GM23338 (cell line): Measurements from ENCODE around the gene OTOP2. TPM values are rescaled to one million over a fixed set of nuclear protein-coding genes. Genes with fewer than 3 reads are reported as not detected.

Experiments
- ATAC-seq: fragments of 200-7000 bp; cut with Tn5 transposase; 3 replicates; pipeline ENCODE4 v1.9.1; 2020
- DNase-seq: peaks from one replicate; pipeline ENCODE4 v3.0.0-alpha.2; 2015; ENCODE audit warnings: low spot score
- H2AFZ ChIP-seq: fragments of 200-600 bp; sonication (generic); 2 replicates; pipeline ENCODE4 v1.8.0; 2016; ENCODE audit warnings: antibody characterized with exemption, mild to moderate bottlenecking, moderate library complexity
- H3F3A ChIP-seq: fragments of 200-600 bp; sonication (generic); replicated peaks from 2 replicates; pipeline ENCODE4 v1.8.0; 2017; ENCODE audit warnings: antibody characterized with exemption, mixed run types, low read depth
- H3K27ac ChIP-seq: fragments of 200-600 bp; sonication (generic); 2 replicates; pipeline ENCODE4 v1.6.1; 2016; ENCODE audit warnings: low read depth
- H3K27me3 ChIP-seq: fragments of 200-600 bp; sonication (generic); 2 replicates; pipeline ENCODE4 v1.8.0; 2016; ENCODE audit warnings: mild to moderate bottlenecking, mixed run types, moderate library complexity; ENCODE audit not compliant: insufficient read depth
- H3K36me3 ChIP-seq: fragments of 200-600 bp; sonication (generic); 2 replicates; pipeline ENCODE4 v1.8.0; 2016; ENCODE audit warnings: mild to moderate bottlenecking; ENCODE audit not compliant: insufficient read depth
- H3K4me1 ChIP-seq: fragments of 200-600 bp; sonication (generic); 2 replicates; pipeline ENCODE4 v1.8.0; 2016; ENCODE audit warnings: mild to moderate bottlenecking, moderate library complexity; ENCODE audit not compliant: insufficient read depth
- H3K4me2 ChIP-seq: fragments of 200-600 bp; sonication (generic); 2 replicates; pipeline ENCODE4 v1.7.1; 2017; ENCODE audit warnings: mixed run types
- H3K4me3 ChIP-seq: fragments of 200-600 bp; sonication (generic); 2 replicates; pipeline ENCODE4 v1.6.1; 2016; ENCODE audit warnings: mixed run types
- H3K79me2 ChIP-seq: fragments of 200-600 bp; sonication (generic); replicated peaks from 2 replicates; pipeline ENCODE4 v1.8.0; 2017; ENCODE audit warnings: mild to moderate bottlenecking; ENCODE audit not compliant: insufficient read depth
- H3K9me2 ChIP-seq: fragments of 200-600 bp; sonication (generic); 2 replicates; pipeline ENCODE4 v1.8.0; 2017; ENCODE audit not compliant: insufficient read depth
- H4K20me1 ChIP-seq: fragments of 200-600 bp; sonication (generic); replicated peaks from 2 replicates; pipeline ENCODE4 v1.8.0; 2017; ENCODE audit warnings: mild to moderate bottlenecking; ENCODE audit not compliant: insufficient read depth
- H3K27ac Mint-ChIP-seq: 2 replicates; pipeline ENCODE4 v1.8.0; 2020; ENCODE audit warnings: inconsistent platforms, mild to moderate bottlenecking, moderate library complexity, mixed read lengths
- H3K27me3 Mint-ChIP-seq: 3 replicates; pipeline ENCODE4 v1.8.0; 2022; ENCODE audit warnings: low read depth, mild to moderate bottlenecking, moderate library complexity, mixed read lengths, inconsistent platforms; ENCODE audit not compliant: insufficient read depth, poor library complexity
- H3K36me3 Mint-ChIP-seq: 3 replicates; pipeline ENCODE4 v1.8.0; 2021; ENCODE audit warnings: low read depth, mild to moderate bottlenecking, inconsistent platforms, moderate library complexity, mixed read lengths
- H3K4me1 Mint-ChIP-seq: 3 replicates; pipeline ENCODE4 v1.8.0; 2020; ENCODE audit warnings: mild to moderate bottlenecking, inconsistent platforms, mixed read lengths
- H3K4me3 Mint-ChIP-seq: 3 replicates; pipeline ENCODE4 v1.8.0; 2021; ENCODE audit warnings: moderate library complexity, mild to moderate bottlenecking, inconsistent platforms, mixed read lengths
- H3K9me3 Mint-ChIP-seq: 3 replicates; pipeline ENCODE4 v1.8.0; 2020; ENCODE audit warnings: moderate library complexity, mild to moderate bottlenecking, inconsistent platforms, mixed read lengths
- EZH2 ChIP-seq: fragments of 200-600 bp; sonication (generic); IDR thresholded peaks from one replicate; pipeline ENCODE4 v1.8.0; 2017; ENCODE audit warnings: antibody characterized with exemption, mild to moderate bottlenecking, low read depth; ENCODE audit not compliant: unreplicated experiment
- EZH2phosphoT487 ChIP-seq: fragments of 200-600 bp; sonication (generic); IDR thresholded peaks from one replicate; pipeline ENCODE4 v1.8.1; 2018; ENCODE audit warnings: antibody characterized with exemption; ENCODE audit not compliant: unreplicated experiment
- POLR2AphosphoS5 ChIP-seq: IDR thresholded peaks from 2 replicates; pipeline ENCODE4 v1.6.1; 2016; ENCODE audit warnings: antibody characterized with exemption, low read depth
- STAT1 ChIP-seq: IDR thresholded peaks from one replicate; pipeline ENCODE4 v1.6.1; 2016; ENCODE audit warnings: antibody characterized with exemption; ENCODE audit not compliant: unreplicated experiment
- ZNF114 ChIP-seq: fragments of 250-450 bp; sonication (Bioruptor Pico); IDR thresholded peaks from 2 replicates; pipeline ENCODE4 v1.5.0; 2020; ENCODE audit warnings: mild to moderate bottlenecking, moderate library complexity
- polyA plus RNA-seq: library from polyadenylated mRNA; unstranded; fragments of >200 nt; fragmentation: Nextera tagmentation; extraction: Ambion mirVana; gene quantifications from 2 replicates; pipeline ENCODE4 v1.2.1, GENCODE V29; 2016
- total RNA-seq: library from RNA; depleted of rRNA; stranded (reverse); fragments of >200 nt; shearing (Covaris generic); gene quantifications from 2 replicates; pipeline ENCODE4 v1.2.3, GENCODE V29; 2014
- TF ChIP-seq, protein P1 (sequence below): fragments of 250-450 bp; sonication (Bioruptor Pico); IDR thresholded peaks from 2 replicates; pipeline ENCODE4 v1.5.0; 2020; ENCODE audit warnings: mild to moderate bottlenecking, moderate library complexity
- TF ChIP-seq, protein P2 (sequence below): IDR thresholded peaks from one replicate; pipeline ENCODE4 v1.6.1; 2018; ENCODE audit warnings: antibody characterized with exemption; ENCODE audit not compliant: unreplicated experiment

Gene OTOP2
- total and polyA plus RNA-seq, 2 experiments from 2014 or later, result not detected

DNA sequence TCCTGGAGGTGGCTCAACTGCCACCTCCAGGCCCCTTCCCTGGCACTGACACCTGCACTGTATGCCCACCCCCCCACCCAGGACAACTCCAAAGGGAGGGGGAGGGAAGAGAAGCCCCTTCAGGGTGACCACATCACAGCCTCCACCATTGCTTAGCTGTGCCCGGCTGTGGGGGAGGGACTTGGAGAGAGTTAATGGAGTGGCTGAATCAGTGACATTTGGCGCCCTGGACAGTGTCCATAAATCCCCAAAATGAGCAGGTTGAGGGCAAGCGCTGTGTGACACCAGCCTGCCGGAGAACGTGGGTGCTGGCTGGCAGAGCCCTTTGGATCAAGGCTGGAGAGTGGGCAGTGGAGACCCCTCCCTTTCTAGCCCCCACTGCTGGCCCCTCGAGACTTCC is 1.9 kb upstream of the OTOP2 start:
- H3K4me1 ChIP-seq, result peaks cover 16% of the 10 kb centered on the region
- H3K27ac ChIP-seq, result no peak overlapping the region
- no peaks in the 10 kb centered on the region for H3K36me3 ChIP-seq
- H3K4me3 Mint-ChIP-seq, result peak overlapping the region; percentile 66
- peaks cover 55% of the 10 kb centered on the region for H3K27me3 Mint-ChIP-seq
- H3F3A ChIP-seq, result no peaks in the 10 kb centered on the region
- no peak overlapping the region for H3K4me3 ChIP-seq
- no peak for ATAC-seq
- no peaks in the 10 kb centered on the region for H3K9me3 Mint-ChIP-seq
- no peaks in the 10 kb centered on the region for H4K20me1 ChIP-seq
- no peaks in the 10 kb centered on the region for H3K36me3 Mint-ChIP-seq
- no peak overlapping the region for H3K4me2 ChIP-seq
- H3K27ac Mint-ChIP-seq, result no peak overlapping the region
- no peak for DNase-seq
- H2AFZ ChIP-seq, result no peak overlapping the region
- no peaks in the 10 kb centered on the region for H3K9me2 ChIP-seq
- H3K79me2 ChIP-seq, result no peaks in the 10 kb centered on the region
- TF ChIP-seq, protein P1, sequence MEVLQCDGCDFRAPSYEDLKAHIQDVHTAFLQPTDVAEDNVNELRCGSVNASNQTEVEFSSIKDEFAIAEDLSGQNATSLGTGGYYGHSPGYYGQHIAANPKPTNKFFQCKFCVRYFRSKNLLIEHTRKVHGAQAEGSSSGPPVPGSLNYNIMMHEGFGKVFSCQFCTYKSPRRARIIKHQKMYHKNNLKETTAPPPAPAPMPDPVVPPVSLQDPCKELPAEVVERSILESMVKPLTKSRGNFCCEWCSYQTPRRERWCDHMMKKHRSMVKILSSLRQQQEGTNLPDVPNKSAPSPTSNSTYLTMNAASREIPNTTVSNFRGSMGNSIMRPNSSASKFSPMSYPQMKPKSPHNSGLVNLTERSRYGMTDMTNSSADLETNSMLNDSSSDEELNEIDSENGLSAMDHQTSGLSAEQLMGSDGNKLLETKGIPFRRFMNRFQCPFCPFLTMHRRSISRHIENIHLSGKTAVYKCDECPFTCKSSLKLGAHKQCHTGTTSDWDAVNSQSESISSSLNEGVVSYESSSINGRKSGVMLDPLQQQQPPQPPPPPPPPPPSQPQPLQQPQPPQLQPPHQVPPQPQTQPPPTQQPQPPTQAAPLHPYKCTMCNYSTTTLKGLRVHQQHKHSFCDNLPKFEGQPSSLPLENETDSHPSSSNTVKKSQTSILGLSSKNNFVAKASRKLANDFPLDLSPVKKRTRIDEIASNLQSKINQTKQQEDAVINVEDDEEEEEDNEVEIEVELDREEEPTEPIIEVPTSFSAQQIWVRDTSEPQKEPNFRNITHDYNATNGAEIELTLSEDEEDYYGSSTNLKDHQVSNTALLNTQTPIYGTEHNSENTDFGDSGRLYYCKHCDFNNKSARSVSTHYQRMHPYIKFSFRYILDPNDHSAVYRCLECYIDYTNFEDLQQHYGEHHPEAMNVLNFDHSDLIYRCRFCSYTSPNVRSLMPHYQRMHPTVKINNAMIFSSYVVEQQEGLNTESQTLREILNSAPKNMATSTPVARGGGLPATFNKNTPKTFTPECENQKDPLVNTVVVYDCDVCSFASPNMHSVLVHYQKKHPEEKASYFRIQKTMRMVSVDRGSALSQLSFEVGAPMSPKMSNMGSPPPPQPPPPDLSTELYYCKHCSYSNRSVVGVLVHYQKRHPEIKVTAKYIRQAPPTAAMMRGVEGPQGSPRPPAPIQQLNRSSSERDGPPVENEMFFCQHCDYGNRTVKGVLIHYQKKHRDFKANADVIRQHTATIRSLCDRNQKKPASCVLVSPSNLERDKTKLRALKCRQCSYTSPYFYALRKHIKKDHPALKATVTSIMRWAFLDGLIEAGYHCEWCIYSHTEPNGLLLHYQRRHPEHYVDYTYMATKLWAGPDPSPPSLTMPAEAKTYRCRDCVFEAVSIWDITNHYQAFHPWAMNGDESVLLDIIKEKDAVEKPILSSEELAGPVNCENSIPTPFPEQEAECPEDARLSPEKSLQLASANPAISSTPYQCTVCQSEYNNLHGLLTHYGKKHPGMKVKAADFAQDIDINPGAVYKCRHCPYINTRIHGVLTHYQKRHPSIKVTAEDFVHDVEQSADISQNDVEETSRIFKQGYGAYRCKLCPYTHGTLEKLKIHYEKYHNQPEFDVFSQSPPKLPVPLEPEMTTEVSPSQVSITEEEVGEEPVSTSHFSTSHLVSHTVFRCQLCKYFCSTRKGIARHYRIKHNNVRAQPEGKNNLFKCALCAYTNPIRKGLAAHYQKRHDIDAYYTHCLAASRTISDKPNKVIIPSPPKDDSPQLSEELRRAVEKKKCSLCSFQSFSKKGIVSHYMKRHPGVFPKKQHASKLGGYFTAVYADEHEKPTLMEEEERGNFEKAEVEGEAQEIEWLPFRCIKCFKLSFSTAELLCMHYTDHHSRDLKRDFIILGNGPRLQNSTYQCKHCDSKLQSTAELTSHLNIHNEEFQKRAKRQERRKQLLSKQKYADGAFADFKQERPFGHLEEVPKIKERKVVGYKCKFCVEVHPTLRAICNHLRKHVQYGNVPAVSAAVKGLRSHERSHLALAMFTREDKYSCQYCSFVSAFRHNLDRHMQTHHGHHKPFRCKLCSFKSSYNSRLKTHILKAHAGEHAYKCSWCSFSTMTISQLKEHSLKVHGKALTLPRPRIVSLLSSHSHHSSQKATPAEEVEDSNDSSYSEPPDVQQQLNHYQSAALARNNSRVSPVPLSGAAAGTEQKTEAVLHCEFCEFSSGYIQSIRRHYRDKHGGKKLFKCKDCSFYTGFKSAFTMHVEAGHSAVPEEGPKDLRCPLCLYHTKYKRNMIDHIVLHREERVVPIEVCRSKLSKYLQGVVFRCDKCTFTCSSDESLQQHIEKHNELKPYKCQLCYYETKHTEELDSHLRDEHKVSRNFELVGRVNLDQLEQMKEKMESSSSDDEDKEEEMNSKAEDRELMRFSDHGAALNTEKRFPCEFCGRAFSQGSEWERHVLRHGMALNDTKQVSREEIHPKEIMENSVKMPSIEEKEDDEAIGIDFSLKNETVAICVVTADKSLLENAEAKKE, result no peak
- TF ChIP-seq EZH2phosphoT487 (no peak), EZH2 (no peak), POLR2AphosphoS5 (no peak), STAT1 (no peak), ZNF114 (CRISPR knock-in tag) (no peak)
- TF ChIP-seq, protein P2, sequence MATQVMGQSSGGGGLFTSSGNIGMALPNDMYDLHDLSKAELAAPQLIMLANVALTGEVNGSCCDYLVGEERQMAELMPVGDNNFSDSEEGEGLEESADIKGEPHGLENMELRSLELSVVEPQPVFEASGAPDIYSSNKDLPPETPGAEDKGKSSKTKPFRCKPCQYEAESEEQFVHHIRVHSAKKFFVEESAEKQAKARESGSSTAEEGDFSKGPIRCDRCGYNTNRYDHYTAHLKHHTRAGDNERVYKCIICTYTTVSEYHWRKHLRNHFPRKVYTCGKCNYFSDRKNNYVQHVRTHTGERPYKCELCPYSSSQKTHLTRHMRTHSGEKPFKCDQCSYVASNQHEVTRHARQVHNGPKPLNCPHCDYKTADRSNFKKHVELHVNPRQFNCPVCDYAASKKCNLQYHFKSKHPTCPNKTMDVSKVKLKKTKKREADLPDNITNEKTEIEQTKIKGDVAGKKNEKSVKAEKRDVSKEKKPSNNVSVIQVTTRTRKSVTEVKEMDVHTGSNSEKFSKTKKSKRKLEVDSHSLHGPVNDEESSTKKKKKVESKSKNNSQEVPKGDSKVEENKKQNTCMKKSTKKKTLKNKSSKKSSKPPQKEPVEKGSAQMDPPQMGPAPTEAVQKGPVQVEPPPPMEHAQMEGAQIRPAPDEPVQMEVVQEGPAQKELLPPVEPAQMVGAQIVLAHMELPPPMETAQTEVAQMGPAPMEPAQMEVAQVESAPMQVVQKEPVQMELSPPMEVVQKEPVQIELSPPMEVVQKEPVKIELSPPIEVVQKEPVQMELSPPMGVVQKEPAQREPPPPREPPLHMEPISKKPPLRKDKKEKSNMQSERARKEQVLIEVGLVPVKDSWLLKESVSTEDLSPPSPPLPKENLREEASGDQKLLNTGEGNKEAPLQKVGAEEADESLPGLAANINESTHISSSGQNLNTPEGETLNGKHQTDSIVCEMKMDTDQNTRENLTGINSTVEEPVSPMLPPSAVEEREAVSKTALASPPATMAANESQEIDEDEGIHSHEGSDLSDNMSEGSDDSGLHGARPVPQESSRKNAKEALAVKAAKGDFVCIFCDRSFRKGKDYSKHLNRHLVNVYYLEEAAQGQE, result no peak
- H3K27me3 ChIP-seq, result peaks cover 65% of the 10 kb centered on the region
- peaks cover 7% of the 10 kb centered on the region for H3K4me1 Mint-ChIP-seq
